Stimulated activated CD8-positive, alpha-beta memory T cell treated with anti-CD3 and anti-CD28 coated beads, Interleukin-15, amount 100 ng/mL, for 4 hours (primary cell): ENCODE data around the gene UNC5B.

Experiments used
- DNase-seq, 2 donors: peaks; one replicate each; pipeline ENCODE4 v3.0.0-alpha.2; 2020; ENCODE audit warnings: low read depth in 2 of 2

UNC5B gene

DNA sequence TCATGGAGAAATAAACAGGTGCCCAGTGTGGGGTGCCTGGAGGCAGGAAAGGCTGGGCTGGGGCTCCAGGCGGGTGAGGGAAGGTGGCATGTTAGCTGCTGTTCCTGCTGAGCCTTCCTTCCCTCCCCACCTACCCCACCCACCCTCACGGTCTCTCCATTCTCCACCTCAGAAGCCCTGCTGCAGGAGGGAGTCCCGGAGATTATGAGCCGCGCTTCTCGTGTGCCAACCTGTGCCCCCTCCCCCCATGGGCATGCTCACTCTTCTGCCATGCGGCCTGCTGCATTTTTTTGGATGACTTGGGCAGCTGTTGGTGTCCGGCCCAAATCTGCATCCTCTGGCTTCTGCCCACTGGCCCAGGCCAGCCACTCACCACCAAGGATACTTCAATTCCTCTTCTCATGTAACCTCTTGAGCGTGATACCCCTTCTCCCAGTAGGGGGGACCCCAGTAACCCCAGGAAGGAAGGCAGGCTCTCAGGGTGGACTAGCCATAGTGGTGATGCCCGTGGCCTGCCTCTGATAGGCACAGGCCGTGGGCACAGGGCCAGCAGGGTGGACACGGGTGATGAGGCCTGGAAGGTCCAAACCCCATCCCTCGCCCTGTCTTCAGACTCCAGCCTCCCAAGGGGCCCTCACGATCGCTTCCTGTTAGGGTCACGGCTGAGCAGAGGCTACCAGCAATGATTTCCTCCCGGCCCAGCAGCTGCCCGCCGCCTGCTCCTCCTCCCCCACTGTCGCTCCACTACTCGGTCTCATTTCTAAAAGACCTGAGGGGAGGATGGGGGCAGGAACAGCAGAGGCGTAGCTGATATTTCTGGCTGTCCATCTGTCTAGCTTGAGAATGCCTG lies 27.8 kb downstream of the UNC5B start:
- DNase-seq: no peak

DNA sequence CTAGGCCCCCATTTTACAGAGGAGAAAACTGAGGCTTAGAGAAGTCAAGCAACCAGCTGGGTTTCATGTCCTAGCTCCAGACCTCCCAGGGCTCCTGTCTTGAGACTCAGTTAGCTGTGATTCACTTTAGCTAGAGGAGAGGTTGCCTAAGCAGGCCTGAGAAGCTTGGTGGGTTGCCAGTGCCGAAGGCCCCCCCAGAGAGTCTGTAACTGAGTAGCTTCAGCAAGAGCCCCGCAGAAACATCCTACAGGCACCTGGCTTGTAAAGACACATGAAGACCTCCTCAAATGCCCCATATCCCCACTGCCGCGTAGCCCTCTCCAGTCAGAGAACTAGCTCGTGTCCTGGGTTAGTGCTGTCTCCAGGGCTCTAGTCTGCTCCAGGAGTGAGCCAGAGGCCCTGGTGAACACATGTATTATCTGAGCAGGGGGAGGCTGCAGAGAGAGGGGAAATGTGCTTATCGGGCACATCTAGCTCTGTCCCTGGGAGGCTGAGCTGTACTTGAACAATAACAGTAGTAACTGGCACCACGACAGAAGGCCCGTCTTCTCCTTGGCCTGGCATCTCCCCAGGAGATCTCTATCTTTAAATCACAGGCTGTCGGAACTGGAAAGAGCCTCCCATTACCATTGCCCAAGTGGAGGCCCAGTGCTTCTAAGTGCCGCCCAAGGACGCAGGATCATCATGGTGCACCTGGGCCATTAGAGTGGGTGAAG lies 28.9 kb downstream of the UNC5B start:
- DNase-seq: no peak

DNA sequence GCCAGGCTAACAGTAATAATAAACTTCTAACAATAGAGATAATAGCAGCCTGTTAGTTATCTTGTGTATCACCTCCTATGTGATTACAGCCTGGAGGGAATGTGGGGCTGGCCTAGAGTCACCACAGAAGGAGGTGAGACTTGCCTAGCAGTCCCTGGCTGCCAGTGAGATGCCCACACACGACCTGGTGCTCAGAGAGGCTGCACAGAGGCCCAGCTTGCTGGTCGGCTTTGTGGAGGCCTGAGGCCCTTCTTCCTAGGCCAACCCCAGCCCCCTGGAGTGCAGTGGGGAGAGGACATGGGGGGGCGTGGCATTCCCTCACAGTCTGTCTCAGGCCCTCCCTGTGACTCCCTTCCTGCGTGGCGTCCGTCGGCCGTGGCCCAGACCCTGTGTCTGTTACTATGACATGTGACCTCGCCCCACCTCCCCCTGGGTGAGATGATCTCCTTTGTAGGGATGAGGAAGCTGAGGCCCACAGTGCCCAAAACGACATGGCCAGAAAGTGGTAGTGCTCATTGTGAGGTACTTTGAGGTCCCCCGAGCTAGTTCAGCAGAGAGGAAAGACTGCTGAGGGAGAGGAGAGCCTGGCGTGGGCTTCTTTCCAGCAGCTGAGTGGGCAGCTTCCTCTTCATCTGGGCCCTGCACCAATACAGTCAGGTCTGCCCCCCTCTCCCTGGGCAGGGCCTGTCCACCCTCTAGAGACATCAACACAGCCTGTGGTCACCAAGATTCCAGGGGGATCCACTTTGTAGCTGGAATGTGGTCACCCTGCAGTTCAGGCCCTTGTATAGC lies 29.7 kb downstream of the UNC5B start:
- no peak for DNase-seq

DNA sequence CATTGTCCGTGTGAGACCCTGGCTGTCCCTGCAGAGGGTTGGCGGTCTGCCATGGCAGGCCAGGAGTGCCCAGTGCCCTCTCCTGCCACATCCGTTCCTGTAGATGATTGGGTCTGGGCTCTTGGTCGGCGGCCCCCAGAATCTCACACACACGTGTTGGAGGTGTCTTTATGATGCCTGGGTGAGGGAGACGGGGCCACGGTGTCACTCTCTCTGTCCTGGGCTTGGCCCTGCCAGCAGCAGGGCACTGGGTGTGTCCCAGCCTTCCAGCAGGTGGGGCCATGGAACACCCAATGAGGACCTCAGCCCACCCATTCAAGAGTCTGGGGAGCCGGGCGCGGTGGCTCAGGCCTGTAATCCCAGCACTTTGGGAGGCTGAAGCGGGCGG lies 30.2 kb downstream of the UNC5B start:
- no peak for DNase-seq

DNA sequence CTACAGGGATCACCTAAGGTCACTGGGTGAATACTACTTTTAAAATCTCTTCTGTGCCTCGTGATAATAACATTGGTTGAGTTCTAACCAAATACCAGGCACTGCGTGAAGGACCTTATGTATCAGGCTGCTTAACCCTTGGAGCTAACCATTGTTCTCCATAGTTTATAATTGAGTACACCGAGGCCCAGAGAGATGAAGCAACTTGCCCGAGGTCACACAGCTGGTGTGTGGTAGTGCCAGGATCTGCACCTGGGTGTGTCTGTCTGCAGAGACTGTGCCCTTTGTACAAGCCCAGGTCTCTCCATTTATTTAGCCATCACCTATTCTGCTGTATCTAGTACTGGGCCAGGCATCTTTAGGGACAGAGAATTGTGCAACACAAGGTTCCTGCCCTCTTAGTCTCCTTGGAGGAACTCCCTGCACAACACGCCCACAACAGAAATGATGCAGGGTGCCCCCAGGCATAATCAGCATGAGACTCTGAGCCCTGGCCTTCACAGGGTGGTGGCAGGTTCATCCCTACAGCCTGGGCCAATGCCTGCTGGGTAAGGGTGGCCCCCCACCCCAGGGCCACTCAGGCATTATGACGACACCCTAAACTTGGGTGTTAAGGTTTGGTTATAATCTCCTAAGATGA lies 31.5 kb downstream of the UNC5B start:
- DNase-seq: no peak

DNA sequence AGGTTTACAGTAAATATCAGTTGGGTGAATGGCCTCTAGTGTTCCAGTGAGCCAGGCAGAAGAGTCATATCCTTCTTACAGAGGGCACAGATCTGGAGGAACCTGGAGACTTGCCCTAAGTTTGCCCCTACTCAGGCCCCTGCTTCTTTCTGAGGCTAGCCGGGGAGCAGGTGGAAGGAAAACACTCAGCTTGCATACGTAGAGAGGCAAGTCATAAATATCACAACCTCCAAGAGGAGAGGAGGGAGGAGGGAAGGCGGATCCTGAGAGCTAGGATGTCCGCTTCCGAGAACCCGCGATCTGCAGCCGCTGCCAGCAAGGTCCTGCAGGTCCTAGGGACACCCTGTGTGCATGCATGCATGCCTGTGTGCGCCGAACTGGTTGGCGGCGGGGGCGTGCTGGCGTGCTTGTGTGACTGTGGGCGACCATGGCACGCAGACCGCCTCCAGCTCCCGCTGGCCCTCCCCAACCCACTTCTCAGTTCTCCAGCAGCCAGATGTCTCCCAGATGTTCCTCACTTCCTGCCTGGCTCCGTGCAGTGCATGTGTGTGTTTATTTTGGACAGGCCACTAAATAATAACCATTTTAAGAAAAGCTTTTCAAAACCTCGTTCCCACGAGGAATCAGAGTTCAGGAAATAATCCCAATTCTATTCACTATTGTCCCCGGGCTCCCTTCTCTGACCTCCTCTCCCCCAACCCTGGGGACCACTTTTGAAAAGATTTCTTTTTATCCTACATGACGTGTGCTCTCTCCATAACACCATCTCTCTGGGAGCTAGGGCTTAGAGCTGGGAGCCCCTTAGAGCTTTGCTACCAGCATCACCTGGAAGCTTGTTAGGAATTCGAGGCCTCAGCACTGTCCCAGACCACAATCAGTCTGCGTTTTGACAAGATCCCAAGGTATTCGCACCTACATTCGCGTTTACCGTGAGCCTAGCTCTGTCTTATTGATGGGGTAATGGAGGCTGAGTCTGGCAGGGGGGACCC lies 32.4 kb downstream of the UNC5B start:
- DNase-seq: no peak

DNA sequence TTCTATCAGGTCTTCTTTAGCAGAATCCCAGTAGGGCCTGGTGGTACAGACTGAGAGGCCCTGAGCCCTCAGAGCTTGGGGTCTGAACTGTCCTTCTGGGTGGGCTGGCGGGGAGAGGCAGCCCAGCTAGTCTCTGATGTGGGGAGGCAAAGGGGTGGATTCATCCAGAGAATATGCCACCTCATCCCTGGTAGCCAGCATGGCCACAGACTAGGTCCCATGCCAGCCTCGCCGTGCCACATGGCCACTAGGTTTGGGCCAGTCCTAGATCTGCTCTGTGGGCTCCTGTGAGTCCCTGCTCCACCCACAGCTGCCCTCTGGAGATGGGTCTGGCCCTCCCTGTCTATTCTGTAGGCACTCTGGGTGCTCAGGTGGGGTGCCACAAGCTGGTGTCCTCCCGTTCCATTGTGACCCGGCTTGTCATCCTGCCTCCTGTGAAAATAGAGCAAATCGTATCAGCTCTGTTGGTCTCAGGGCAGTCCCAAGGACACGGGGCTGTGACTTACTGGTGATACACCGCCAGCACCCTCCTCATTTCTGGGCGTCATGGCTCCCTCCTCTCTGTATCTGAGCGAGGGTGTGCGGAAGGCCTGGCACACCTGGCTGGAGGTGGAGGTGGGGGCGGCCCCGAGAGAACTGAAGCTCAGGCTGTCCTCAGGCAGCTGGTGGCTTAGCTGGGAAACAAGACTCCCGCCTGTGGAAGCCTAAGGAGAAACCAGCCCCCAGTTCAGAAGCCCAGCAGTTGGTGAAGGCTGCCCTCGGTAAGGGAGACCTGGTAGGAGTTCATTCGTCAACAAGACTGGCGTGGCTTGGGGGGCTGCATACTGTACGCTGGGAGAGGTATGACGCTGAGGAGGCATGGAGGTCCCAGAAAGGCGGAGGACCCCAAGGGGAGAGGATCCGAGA lies 33.3 kb downstream of the UNC5B start:
- no peak for DNase-seq

DNA sequence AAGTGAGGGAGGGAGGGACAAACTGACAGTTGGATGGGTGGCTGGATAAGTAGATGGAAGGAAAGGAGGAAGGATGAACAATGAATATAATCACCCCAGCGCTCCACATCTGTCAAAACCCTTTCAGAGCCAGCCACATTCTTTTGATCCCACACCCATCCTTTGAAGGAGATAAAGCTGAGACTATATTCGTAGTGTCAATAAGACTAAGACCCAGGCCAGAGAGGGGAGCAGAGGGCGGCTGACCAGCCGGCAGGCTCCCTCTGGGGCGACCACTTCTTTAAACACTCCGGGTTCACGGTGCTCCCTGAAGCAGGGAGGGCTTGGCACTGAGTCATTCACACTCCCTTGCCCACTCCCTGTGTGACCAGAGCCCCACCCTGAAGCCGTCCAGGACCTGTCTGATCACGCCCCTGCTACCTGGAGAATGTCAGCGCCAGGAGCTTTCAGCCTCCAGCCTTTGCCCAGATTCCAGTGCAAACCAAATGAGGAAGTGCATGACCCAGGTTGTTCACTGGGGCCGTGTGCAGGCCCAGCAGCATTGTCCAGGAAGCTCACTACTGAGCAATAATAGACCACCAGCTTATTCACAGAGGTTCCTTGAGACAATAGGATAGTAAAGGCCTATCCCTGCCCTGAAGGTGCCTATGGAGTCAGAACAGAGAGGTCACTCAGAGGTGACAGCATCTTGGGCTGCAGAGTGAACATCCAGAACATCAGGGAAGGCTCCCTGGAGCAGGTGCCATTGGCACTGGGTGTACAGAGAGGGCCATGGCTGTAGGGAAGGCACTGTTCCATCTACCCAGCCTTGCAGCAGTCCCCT lies 34.4 kb downstream of the UNC5B start:
- no peak for DNase-seq

DNA sequence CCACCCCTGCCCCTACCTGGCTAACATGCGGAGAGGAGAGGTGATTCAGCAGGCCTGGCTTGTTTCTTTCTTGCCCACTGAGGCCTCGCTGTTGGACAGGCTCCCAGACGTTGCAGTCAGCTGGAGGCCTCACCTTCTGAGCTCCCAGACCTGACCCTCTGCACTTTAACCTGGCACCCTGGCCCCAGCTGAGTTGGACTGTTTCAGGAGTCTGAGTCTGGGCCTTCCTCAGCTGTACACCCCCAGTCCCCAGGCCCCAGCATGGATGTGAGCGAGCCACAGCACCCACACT lies 35.0 kb downstream of the UNC5B start:
- DNase-seq: no peak

DNA sequence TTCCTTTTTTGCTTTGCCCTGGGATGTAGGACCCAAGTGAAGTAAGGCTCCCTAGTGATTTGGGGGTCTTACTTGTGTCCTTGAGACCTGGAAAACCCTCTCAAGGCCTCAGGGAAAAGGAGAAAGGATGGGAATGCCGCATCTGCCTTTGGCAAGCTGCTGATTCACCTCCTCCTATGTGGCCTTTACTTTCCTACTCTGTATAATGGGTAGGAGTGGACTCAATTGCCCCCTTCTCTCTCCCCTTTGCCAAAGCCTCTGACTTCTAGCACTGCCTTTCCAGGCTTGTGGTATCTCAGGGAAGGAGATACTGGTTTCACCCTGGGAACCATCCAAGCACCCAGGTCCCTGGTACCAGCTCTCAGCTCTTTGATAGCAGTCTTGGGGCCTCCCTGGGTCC lies 35.4 kb downstream of the UNC5B start:
- no peak for DNase-seq

DNA sequence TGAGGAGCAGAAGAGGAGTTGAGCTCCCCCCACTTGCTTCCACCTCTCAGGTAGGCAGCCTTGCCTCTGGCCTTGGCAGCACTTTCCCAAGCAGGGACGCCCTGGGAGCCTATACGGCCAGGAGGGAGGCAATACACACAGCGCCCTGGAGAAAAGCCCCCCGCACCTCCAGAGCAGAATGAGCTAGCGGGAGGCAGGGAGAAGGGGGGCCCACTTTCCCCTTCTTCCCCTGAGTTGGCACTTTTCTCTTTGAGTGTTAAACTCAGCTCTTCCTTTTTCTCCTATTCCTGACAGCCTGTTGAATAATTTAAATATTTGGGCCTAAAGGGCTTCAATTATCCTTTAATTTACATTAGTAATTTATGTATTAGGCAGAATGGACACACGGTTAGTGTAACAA lies 35.8 kb downstream of the UNC5B start:
- DNase-seq: no peak

DNA sequence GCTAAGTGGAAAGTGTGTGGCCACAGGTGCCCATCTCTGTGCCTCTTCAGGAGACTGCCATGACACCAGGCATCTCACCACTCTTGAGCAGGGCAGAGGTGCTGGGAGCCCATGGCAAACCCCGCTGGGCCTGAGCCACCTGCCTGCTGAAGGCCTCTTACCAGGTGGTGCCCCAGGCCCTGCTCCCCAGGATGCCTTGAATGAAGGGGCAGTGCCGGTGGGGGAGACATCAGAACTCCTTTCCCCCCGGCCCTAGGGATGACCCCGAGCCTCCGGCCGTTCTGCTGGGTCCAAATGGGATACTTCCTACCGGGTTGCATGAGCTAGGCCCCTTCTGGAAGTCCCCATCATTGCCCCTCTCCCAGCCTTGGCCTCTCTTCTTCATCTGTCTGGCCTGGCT lies 37.6 kb downstream of the UNC5B start:
- no peak for DNase-seq

DNA sequence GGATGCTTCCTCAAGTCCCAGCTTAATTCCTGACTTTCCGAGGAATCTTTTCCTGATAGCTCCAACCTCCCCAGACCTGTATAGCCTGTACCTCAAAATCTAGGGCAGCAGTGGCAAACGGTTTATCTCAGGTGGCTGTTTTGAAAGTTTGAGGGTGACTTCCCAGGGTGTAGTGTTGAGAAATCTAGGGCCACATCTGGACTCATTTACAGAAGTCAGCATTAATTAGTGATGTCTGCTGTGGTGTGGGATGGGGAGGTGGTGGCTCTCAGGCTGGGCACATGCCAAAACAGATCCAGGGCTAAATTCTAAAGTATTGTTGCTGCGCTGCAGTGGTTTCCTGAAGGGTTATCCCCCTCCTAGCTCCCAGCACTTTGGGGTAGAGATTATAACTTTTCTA lies 38.0 kb downstream of the UNC5B start:
- no peak for DNase-seq

DNA sequence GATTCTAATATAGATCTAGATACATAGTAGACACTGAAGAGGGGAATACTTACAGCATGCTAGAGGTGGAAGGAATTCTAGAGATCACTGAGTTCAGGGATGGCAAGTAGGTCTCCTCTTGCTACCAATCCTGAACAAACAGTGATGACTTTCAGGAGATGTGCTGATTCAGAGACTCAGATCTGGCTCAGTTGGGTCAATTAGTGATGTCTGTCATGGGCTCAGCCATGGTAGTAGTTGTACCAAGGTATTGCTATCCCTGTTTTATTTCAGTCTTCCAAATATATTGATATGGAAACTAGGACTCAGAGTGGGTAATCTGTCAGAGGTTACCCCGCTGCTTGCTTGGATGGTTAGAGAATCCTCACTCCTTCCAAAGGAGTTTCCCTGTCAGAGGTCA lies 38.5 kb downstream of the UNC5B start:
- no peak for DNase-seq

DNA sequence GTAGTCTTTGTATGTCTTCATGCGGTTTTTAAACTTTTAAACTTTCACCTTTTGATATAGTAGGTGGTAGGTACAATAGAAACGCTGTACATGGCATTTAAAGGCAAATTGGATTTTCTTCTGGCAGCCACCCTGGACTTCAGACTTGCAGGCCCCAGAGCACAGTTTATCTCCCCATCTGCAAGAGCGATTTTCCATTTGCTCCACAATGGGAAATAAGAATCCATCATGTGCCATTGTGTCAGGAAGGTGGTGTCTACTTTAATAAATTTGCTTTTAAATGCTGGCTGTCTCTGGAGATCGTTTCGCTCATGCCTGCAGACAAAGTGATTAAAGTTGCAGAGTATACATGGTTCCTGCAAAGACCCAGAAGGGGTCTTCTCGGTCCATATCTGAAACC lies 38.9 kb downstream of the UNC5B start:
- DNase-seq: no peak

DNA sequence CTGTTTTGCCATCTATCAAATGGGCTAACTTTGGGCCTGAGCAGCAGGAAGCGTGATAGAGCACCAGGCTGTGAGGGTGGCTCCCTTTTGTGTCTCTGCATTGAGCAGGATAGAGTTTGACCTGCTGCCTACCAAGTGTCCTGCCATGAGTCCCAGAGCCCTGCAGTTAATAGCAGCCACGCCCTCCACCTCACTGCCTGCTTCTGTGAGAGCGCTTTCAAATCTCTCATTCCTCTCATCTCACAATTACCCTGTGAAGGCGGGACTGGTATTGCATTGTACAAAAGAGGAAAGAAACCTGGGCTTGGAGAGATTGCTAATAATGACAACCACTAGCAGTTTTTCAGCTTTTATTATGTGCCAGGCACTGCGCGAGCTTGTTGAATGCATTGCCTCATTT lies 39.9 kb downstream of the UNC5B start:
- DNase-seq: no peak

DNA sequence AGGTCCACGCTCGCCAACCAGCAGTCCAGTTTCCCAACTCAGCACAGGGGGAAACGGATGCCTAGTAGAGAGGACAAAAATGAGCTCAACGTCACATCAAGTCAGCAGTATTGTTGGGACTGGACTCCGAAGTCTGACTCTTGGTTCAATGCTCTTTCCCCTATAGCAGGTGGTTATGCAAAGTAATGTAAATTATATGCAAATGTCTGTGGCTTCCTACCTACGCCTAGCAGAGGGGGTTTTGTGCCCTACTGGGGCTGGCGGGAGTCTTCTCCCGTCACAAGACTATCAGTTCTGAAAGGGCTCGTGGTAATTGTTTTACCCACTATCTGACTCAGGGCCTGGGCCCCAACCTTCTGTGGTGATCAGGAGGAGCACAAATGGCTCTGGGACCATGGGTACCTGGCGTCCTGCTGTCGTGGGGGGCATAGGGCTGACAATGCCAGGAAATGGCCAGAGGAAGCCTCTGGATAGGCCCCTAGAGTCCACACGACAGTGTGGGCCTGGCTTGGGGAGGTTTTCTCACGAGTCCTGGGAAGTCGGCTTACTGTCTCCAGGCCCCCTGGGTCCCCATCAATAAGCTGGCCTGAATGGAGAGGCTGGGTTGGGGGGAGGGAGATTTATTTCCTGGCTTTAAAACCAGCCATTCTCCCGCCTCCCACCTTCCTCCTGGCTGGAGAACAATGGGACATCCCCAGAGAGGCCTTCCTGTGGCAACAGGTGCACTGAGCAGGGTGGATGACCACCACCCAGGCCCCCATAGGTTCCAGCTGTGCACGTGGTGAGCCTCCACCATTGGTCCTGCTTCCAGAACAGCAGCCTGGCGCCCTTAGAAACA lies 41.8 kb downstream of the UNC5B start:
- no peak for DNase-seq

DNA sequence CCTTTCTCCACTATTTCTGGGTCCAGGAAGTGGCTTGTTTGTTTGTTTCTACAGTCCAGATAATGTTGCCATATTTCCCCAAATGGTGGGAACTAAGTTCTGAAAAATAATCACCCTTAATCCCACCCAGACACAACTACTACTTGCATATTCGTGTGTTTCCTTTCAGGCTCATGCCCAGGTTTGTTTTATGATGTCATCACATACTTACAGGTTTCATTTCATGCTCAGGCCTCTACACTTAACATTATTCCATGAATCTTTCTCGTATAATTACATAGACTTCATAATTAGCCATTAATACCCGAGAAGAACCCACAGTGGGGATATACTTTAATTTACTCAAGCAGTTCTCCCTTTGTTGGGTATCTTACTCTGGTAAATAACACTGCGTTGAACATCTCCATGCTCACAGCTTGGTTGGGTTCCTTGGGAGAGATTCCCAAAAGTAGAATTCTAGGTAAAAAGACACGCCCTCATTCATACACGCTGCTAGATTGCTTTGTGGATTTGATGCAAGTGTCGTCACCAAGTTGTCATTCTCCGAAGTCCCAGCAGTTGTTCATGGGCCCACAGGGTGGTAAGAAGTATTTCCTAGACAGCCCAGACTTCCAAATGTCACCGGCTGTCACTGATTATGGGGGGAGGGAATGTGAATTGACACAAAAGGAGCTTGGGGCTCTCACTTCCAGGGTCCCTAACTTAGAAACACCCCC lies 42.6 kb downstream of the UNC5B start:
- DNase-seq: no peak
